HG03565 (cell line): ENCODE results near the gene HK3.

Experiments
- ATAC-seq: cut with Tn5 transposase; IDR thresholded peaks from one replicate; pipeline ENCODE4 v1.9.1; 2021; ENCODE audit warnings: mild to moderate bottlenecking, moderate library complexity; ENCODE audit not compliant: unreplicated experiment

The HK3 gene

DNA sequence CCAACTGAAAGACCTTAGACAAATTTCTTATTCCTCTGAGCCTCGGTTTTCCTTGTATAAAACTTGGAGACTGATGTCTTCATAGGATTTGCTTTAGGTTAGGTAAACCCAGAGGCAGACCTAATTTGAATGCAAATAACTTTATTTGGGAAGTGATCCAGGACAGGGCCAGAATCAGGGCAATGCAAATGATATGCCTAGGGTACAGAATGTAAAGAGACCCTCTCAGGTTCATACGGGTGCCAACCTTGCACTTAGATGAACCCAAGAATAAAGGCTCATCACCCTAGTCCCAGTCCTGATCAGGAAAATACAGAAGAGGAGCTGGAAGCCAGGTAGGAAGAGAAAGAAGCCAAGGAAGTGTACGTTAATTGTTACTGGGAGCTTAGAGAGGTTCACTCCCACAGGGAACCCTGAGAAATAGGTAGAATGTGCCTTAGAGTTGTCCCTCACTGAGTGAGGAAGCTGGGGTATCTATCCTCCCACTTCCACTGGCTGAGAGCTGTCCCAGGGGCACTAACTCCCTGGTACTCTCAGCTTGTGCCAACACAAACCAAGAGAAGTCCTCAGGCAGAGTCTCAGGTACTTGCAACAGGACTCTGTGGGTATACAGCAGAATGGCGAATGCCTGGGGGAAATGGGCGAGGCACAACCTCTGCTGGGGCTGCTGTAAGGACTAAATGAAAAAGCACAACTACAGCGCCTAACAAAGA is 3.1 kb upstream of the HK3 start:
- ATAC-seq = no peak

- no peak for ATAC-seq
Measured at GRCh38 chr5:176901260-176902101, 2.3 kb upstream of the HK3 start.

DNA sequence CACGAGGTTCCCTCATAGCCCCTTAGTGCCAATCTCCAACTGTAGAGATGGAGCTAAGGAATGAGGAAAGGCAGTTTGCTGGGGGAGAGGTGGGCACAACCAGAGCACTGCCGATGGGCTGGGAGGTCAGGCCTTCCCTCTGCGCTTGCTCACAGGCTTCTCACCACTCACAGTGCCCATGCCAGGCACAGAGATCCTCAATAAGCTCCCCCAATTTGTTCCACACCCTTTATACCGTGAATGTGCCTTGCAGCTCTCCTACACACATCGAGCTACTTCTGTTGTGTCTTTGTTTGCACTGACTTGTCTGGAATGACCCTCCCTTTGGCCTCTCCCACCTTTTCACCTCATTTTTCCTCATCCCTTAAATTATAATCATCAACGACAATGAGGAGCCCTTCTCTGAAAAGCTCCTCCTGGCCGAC is 1.6 kb upstream of the HK3 start:
- ATAC-seq = no peak

GRCh38 chr5:176899946-176900779 is 1.0 kb upstream of the HK3 start:
- ATAC-seq = no peak

DNA sequence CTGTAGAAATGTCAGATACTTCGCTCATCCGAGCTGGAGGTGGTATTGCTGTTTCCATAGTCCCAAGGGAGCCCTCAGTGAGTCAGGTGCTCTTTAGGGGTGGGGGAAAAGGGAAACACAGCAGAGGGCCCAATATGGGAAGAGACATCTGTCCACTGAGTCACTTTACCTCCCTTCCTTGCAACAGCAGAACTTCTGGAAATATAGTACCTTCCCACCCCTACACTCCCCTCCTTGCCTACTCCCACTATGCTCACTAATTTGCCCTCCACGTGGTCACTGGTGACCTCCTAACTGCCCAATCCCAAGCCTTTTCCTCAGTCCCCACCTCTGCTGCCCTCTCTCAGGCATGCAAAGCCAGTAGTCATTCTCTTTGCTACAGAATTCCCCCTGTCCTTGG is 1.9 kb downstream of the HK3 start:
- no peak for ATAC-seq

- ATAC-seq = no peak
Measured at GRCh38 chr5:176895831-176896230, 3.3 kb downstream of the HK3 start.

DNA sequence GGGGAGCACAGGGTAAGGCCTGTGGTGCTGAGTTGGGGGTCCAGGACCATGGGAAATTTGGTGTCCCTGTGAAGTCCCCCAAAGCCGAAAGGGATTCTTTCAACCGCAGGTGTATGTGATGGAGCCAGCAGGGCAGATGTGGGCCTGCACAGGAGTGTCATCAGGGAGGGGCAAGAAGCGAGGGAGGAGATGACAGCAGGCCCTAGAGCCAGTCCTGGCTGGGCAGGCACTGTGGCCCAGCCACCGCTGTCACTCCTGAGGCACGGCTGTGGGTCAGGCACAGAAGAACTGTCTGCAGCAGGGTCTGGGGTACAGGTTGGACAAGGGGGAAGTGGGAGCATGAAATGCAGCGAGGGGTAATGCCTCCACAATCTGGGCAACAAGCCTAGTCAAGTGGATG is 4.8 kb downstream of the HK3 start:
- ATAC-seq = no peak

DNA sequence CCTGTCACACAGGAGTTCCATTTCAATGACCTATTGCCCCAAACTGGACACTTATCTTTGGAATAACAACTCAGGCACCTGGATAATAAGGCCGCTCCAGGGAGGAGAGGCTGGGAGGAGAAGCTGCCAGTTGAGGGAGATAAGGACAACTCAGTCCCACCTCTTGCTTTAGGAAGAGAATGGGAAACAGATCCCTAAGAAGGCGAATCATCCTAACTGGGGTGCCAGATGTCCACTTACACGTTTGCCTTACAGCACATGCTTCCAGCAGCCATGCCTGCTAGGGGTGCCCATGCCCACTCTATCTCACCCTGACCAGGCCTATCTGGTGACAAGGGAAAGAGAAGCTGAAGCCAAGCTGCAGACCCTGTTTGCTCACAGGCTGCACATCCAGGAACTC is 6.5 kb downstream of the HK3 start:
- no peak for ATAC-seq

GRCh38 chr5:176891331-176891958 is 7.7 kb downstream of the HK3 start:
- no peak for ATAC-seq

DNA sequence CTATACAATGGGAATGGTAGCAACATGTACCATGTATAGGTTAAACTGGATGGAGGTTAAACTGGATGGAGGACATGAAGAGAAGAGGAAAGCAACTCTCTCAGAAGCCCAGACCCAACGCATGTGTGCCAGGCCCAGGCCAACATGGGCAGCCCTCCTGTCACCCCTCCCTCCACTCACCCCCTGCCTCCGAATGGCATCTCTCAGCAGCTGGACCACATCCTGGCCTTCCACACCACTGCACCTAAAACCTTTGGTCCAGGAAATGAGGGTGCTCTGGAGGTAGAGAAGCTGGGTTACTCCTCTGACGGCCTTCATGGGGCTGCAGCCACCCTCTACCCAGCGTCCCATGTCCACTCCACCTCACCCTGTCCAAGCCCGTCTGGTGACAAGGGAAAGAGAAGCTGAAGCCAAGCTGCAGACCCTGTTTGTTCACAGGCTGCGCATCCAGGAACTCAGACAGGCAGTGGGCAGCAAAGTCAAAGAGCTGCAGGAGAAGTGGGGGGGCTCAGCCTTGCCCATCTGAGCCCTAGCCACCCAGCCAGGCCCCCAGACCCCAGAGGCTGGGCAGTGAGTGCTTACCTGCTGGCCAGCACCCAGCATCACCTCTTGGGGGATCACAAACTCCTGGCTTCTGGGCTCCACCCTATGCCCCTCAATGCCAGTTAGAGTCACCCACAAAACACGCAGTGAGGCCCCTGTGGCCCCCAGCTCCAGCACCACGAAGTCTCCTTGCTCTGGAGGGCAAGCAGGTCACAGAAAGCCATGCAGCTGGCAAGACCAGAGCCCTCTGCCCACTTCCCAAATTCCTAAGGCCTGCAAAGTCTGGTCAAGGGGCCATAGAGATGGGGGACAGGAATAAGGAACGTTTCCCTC is 8.5 kb downstream of the HK3 start:
- no peak for ATAC-seq

- no peak for ATAC-seq
Measured at GRCh38 chr5:176889321-176890280, 9.5 kb downstream of the HK3 start.

GRCh38 chr5:176888865-176889165 is 10.3 kb downstream of the HK3 start:
- no peak for ATAC-seq

DNA sequence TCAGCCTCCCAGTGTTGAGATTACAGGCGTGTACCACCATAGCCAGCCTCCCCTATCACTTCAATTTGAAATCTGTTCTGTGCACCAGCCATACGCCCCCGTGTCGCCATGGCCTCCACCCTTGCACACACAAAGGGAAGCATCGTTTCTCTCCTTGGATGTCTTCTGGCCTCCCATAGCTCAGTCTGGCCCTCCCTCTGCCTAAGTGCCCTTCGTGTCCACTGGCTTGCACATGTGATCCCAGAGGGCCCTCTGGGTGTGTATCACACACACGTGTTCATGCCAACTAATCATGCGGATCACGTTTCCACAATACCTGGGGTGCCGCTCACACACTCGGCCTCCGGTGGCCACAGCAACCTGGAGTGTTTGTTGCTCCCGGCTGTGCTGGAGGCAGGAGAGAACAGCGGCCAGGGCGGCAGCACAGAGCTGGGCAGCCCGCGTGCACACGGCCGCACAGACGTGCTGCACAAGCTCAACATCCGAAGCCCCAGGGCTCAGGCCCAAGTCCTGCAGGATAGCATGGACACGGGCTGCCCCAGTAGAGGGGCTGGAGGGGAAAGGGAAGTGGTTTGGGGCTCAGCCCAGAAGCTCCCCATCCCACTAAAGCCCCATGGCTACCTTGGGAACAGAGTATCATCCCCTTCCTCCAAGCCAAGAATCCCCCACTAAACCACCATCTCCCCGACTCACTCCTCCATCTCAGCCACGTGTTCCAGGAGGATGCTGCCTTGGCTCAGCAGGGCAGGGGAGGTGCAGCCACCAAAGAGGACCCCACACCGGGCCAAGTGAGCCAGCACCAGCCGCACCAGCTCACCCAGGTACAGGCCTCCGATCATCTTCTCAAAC is 10.9 kb downstream of the HK3 start:
- ATAC-seq = no peak

GRCh38 chr5:176887252-176887849 is 11.8 kb downstream of the HK3 start:
- ATAC-seq = no peak

DNA sequence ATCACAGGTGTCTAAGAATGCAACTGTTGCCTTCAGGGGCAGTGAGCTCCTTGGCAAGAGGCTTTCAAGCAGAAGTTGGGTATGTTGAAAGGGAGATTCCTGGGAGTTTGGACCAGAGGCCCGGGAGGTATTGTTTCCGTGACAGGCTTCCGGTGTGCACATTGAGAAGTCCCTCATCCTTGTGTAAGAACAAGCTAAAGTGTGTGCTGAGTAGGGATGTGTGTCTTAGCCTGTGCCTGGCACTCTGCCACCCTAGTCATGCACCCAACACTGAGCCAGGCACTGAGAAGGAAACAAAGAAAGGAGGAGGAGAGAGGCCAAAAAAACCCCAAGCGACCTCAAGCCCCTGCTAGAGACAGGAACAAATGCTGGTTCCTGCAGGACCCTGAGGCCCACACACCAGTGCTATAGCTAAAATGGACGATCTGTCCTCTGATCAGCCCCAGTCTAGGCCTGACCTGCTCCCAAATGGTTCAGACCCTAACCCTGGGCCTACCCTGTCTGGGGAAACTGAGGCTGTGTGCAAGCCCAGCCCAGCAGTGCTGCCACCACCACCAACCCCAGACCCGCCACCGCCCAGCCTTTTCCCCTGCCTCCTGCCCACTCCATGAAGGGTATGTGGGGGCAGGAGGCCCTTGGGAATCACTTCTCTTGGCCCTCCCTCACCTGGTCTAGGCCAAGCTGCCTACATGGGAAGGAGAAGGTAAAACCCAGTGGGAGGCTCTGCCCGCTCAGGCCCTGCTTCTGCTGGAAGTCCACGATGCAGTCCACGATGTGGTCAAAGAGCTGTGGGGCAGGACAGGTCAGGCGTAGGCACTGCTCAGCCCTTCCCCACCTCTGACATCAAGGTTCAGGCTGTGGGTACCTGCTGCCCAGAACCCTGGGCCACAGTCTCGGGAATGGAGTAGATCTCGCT is 12.6 kb downstream of the HK3 start:
- no peak for ATAC-seq

- no peak for ATAC-seq
Measured at GRCh38 chr5:176884571-176884890, 14.6 kb downstream of the HK3 start.
